Esophagus muscularis mucosa (tissue), 4 donors: Measurements from ENCODE around the gene MYADM. TPM values are rescaled to one million over a fixed set of nuclear protein-coding genes. Genes with fewer than 3 reads are reported as not detected.
A peak's percentile ranks its signal among the peaks of the same experiment; 100 is the strongest.

Experiments
- DNase-seq: peaks from one replicate; pipeline ENCODE4 v3.0.0-alpha.2; 2017; ENCODE audit errors: extremely low spot score
- H3K27ac ChIP-seq, 4 donors: fragments of 200-600 bp; sonication (generic); replicated peaks in 1 of 4; 1 replicate in 3 of 4; 2 replicates in 1 of 4; pipeline ENCODE4 v1.5.1; 2016 to 2019; ENCODE audit warnings: mild to moderate bottlenecking in 1 of 4
- H3K27me3 ChIP-seq, 4 donors: fragments of 200-600 bp; sonication (generic); one replicate each; pipeline versions ENCODE4 v1.5.1 to v1.6.0; 2016 to 2019
- H3K36me3 ChIP-seq, 4 donors: fragments of 200-600 bp; sonication (generic); one replicate each; pipeline ENCODE4 v1.5.1; 2016 to 2019
- H3K4me1 ChIP-seq, 4 donors: fragments of 200-600 bp; sonication (generic); one replicate each; pipeline ENCODE4 v1.5.1; 2016 to 2019
- H3K4me3 ChIP-seq, 4 donors: fragments of 200-600 bp; sonication (generic); 1 replicate in 2 of 4; 2 replicates in 2 of 4; pipeline ENCODE4 v1.5.1; 2016 to 2019; ENCODE audit warnings: mild to moderate bottlenecking in 4 of 4, moderate library complexity in 1 of 4
- H3K9me3 ChIP-seq, 4 donors: fragments of 200-600 bp; sonication (generic); 1 replicate in 3 of 4; 2 replicates in 1 of 4; pipeline ENCODE4 v1.5.1; 2016 to 2019
- EP300 ChIP-seq: sonication (generic); formaldehyde crosslinking; IDR thresholded peaks from one replicate; pipeline ENCODE4 v1.6.1; 2017; ENCODE audit warnings: antibody characterized with exemption
- POLR2A ChIP-seq: fragments of 450-650 bp; IDR thresholded peaks from one replicate; pipeline ENCODE4 v1.6.1; 2017; ENCODE audit warnings: antibody characterized with exemption, moderate library complexity, mild to moderate bottlenecking, low read depth
- POLR2AphosphoS5 ChIP-seq, 2 donors: sonication (generic); formaldehyde crosslinking; IDR thresholded peaks; one replicate each; pipeline ENCODE4 v1.6.1; 2017; ENCODE audit warnings: antibody characterized with exemption in 2 of 2
- WGBS: methylation state at CpG from one replicate; pipeline ENCODE4 v1.1.5; 2018; 5-methylcytosine and 5-hydroxymethylcytosine counted together
- intact Hi-C: fragments of 100-400 bp; cut with DNase I; formaldehyde crosslinking; loops from one replicate; pipeline ENCODE4 v1.15.1; 2023
- total RNA-seq, 4 donors: library from RNA; depleted of rRNA; stranded (reverse); fragments of >200 nt; gene quantifications; one replicate each; pipeline versions ENCODE4 v1.1.0 to v1.2.1, GENCODE V29; 2016
- TF ChIP-seq, protein P1 (sequence below), 3 experiments: fragments of 200-600 bp in 2 of 3; fragments of 450-650 bp in 1 of 3; sonication (generic) in 2 of 3; IDR thresholded peaks; one replicate each; pipeline ENCODE4 v1.5.1; 2017 to 2019; ENCODE audit warnings: antibody characterized with exemption in 3 of 3, mild to moderate bottlenecking in 2 of 3, moderate library complexity in 1 of 3

The MYADM gene
- total RNA-seq, 4 donors from 2014 or later: 130 to 353 (median 204) TPM

DNA sequence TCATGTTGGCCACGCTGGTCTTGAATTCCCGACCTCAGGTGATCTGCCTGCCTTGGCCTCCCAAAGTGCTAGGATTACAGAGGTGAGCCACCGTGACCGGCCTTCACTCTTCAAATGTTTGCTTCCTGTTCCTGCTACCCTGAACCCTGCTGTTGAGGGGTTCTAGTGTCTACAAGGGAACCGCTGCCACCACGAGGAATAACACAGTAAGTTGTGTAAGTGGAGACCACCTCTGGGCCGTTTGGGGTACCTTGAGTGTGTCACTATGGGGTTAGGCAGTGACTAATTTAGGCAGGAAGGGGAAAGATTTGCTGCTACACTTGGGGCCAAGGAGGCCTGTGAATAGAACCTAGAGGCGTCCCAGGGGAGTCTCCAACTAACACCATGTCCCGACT lies 2.2 kb upstream of the MYADM start:
- peak overlapping the region; percentile 86 to 99 (median 95) for H3K4me3 ChIP-seq
- H3K36me3 ChIP-seq: peaks cover 0 to 3% (median 2%) of the 10 kb centered on the region in 4 donors
- intact Hi-C loops: no loop called here
- H3K9me3 ChIP-seq: no peaks in the 10 kb centered on the region
- no peak for DNase-seq
- no peaks in the 10 kb centered on the region for H3K27me3 ChIP-seq
- WGBS: 57% methylated on average over 9 of the region's 9 CpGs
- H3K27ac ChIP-seq: peak overlapping the region; percentile 98 to 99 (median 98)
- H3K4me1 ChIP-seq: peaks cover 28 to 36% (median 35%) of the 10 kb centered on the region in 4 donors
- no peak for TF ChIP-seq POLR2AphosphoS5 (IDR thresholded peaks at IDR 0.05)
- TF ChIP-seq, protein P1, sequence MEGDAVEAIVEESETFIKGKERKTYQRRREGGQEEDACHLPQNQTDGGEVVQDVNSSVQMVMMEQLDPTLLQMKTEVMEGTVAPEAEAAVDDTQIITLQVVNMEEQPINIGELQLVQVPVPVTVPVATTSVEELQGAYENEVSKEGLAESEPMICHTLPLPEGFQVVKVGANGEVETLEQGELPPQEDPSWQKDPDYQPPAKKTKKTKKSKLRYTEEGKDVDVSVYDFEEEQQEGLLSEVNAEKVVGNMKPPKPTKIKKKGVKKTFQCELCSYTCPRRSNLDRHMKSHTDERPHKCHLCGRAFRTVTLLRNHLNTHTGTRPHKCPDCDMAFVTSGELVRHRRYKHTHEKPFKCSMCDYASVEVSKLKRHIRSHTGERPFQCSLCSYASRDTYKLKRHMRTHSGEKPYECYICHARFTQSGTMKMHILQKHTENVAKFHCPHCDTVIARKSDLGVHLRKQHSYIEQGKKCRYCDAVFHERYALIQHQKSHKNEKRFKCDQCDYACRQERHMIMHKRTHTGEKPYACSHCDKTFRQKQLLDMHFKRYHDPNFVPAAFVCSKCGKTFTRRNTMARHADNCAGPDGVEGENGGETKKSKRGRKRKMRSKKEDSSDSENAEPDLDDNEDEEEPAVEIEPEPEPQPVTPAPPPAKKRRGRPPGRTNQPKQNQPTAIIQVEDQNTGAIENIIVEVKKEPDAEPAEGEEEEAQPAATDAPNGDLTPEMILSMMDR (IDR thresholded peaks at IDR 0.05): no peak

DNA sequence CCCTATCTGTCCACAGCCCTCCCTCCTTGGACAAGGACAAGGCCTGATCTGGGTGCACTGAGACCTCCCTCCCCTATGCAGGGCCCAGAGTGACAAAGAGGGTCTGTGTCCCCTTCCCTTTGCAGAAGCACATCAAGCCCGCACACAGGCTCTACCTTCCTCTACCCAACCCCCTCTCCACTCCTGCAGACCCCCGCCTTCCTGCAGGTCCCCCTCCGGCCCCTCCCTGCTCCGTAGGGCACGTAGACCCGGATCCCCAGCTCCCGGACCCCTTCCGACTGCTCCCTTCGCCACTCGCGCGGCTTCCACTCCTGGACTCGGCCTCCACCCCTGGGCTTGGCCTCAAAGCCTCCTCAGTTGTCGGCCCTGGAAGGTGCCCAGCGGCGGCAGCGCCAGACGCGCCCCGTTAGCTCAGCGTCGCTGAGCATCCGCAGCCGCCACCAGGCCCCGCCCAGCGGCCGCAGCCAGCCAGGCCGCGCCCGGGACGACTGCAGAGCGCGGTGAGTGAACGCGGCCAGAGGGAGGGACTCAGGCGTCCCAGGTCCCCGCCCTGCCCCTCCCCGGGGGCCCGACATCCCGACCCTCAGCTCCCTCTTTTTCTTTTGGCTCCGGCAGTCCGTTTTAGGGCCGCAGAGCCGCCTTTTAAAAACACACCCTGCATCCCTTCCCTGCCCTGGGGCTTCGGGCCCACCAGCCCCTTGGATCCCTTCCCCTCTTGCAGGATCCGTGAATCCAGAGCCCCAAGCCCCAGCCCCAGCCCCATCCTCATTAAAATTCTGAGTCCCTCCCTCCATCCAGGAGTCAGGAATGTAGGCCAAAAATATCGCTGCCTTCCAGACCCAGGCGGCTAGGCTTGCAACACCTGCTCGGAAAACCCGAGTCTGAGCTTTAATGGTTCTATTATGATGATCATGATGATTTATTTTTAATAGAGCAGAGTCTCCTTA lies 1.5 kb upstream of the MYADM start:
- intact Hi-C loops: no loop called here

DNA sequence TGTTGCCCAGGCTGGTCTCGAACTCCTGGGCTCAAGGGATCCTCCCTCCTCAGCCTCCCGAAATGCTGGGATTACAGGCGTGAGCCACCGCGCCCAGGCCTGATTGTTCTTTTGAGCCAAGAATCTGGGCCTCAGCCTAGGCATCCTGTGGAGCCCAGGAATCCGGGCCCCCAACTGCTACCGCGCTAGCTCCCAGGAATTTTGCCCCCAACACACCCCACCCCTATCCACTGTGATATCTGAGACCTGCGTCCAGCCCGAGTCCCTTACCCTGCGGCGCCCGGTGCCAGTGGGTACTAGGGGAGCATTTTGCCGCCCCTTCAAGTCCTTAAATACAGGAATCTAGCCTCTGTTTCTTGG lies 838 bp upstream of the MYADM start:
- no peaks in the 10 kb centered on the region for H3K27me3 ChIP-seq
- peaks cover 0 to 14% (median 12%) of the 10 kb centered on the region in 4 donors for H3K36me3 ChIP-seq
- TF ChIP-seq POLR2AphosphoS5 (IDR thresholded peaks at IDR 0.05): no peak
- no peak for TF ChIP-seq POLR2A
- no peak for TF ChIP-seq EP300
- TF ChIP-seq, protein P1 (IDR thresholded peaks at IDR 0.05): no peak
- H3K4me1 ChIP-seq: peaks cover 35 to 49% (median 48%) of the 10 kb centered on the region in 4 donors
- 10% methylated on average over 14 of the region's 14 CpGs for WGBS
- no peaks in the 10 kb centered on the region for H3K9me3 ChIP-seq
- intact Hi-C loops: no loop called here
- peak overlapping the region; percentile 98 to 99 (median 98) for H3K27ac ChIP-seq
- peak overlapping the region; percentile 86 to 99 (median 95) for H3K4me3 ChIP-seq
- no peak for DNase-seq

More for the DNA sequence above, 1.5 kb upstream of the MYADM start:
- Histone ChIP-seq H3K27ac (peak overlapping the region; percentile 98 to 99 (median 98)), H3K27me3 (no peaks in the 10 kb centered on the region), H3K36me3 (peaks cover 0 to 10% (median 9%) of the 10 kb centered on the region in 4 donors), H3K4me1 (peaks cover 34 to 43% (median 41%) of the 10 kb centered on the region in 4 donors), H3K4me3 (peak overlapping the region; percentile 86 to 99 (median 95)), H3K9me3 (no peaks in the 10 kb centered on the region)
- 2% methylated on average over 36 of the region's 50 CpGs for WGBS
- no peak for DNase-seq
- TF ChIP-seq POLR2AphosphoS5 (IDR thresholded peaks at IDR 0.05) (peak; percentile 79 to 88), POLR2A (peak; percentile 8), EP300 (no peak)
- TF ChIP-seq, protein P1 (IDR thresholded peaks at IDR 0.05): peak in 1 of 3 experiments; percentile 7

DNA sequence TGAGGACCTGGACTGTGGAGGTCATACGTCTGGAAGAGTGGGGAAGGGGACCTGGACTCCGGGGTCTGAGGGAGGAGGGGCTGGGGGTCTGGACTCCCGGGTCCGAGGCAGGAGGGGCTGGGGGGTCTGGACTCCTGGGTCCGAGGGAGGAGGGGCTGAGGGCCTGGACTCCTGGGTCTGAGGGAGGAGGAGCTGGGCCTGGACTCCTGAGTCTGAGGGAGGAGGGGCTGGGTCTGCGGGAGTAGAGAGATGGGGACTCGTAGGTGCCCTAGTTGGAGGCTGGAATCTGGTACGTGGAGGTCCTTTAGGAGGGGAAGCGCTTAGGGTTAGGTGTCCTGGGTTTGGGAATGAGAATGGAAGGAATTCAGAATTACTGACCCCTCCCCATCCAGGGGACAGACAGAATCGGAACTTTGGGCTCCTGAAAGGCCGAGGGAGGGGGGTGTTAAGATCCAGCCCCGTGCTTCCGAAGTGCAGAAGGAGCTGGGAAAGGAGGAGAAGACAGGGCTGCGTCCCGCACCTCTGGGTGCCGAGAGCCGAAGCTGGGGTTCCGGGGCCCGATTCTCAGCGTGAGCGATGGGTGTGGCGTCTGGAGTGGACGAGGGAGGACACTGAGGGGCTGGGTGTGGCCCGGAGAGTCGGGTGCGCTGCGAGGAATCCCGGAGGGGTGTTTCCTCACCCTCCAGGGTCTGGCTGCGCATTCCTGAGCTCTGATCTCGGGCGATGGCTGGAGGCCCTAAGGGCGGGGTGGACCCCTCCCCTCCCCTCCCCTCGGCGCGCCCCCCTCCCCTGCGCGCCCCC lies 608 bp downstream of the MYADM start:
- H3K9me3 ChIP-seq: no peaks in the 10 kb centered on the region
- peak overlapping the region; percentile 86 to 99 (median 95) for H3K4me3 ChIP-seq
- TF ChIP-seq POLR2A: no peak
- no peak for TF ChIP-seq POLR2AphosphoS5 (IDR thresholded peaks at IDR 0.05)
- TF ChIP-seq EP300: no peak
- TF ChIP-seq, protein P1 (IDR thresholded peaks at IDR 0.05): no peak
- H3K27ac ChIP-seq: peak overlapping the region; percentile 98 to 99 (median 98)
- WGBS: 0% methylated on average over 26 of the region's 37 CpGs
- no peak for DNase-seq
- H3K36me3 ChIP-seq: peaks cover under 1 to 29% (median 24%) of the 10 kb centered on the region in 4 donors
- H3K4me1 ChIP-seq: peaks cover 35 to 64% (median 62%) of the 10 kb centered on the region in 4 donors
- intact Hi-C loops: no loop called here
- no peaks in the 10 kb centered on the region for H3K27me3 ChIP-seq
